Measurements from ENCODE around the gene ZNF892. TPM values are rescaled to one million over a fixed set of nuclear protein-coding genes. Genes with fewer than 3 reads are reported as not detected.
A peak's percentile ranks its signal among the peaks of the same experiment; 100 is the strongest.

Gene ZNF892
- total and polyA plus RNA-seq, 2 of the 13 experiments (the other 11 are each of a cell fraction or from before 2014, with no cell fraction given) = not detected

DNA sequence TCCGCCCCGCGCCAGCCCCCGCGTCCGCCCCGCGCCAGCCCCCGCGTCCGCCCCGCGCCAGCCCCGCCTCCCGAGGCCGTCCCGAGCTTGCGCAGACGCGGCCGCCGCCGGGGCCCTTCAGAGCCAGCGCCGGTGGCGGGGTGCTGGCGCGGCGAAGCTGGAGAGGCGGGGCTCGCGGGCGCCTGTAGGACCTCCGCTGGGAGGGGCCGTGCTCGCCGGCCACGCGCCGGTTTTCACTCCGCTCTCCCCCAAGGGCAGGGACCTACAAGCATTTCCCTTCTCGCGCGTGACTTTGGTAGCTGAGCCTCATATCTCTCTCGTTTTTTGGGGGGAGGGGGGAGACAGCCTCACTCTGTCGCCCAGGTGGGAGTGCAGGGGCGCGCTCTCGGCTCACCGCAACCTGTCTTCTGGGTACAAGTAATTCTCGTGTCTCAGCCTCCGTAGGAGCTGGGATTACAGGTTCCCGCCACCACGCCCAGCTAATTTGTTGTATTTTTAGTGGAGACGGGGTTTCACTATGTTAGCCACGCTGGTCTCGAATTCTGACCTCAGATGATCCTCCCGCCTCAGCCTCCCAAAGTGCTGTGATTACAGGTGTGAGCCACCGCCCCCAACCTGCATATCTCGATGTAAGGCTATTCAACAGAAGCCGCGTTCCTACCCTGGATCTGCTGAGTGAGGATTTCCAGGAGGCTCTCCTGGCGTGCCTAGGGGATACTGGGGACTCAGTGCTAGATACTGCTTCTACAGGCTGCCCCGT, 47.5 kb upstream of the ZNF892 start, which contains the start of gene ZNF514 (continued):
- TF ChIP-seq, protein P1, sequence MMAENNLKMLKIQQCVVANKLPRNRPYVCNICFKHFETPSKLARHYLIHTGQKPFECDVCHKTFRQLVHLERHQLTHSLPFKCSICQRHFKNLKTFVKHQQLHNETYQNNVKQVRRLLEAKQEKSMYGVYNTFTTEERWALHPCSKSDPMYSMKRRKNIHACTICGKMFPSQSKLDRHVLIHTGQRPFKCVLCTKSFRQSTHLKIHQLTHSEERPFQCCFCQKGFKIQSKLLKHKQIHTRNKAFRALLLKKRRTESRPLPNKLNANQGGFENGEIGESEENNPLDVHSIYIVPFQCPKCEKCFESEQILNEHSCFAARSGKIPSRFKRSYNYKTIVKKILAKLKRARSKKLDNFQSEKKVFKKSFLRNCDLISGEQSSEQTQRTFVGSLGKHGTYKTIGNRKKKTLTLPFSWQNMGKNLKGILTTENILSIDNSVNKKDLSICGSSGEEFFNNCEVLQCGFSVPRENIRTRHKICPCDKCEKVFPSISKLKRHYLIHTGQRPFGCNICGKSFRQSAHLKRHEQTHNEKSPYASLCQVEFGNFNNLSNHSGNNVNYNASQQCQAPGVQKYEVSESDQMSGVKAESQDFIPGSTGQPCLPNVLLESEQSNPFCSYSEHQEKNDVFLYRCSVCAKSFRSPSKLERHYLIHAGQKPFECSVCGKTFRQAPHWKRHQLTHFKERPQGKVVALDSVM (CRISPR knock-in tag; IDR thresholded peaks at IDR 0.05) = peak; percentile 93
- TF ChIP-seq MIER2 (CRISPR knock-in tag; IDR thresholded peaks at IDR 0.05) = no peak
- TF ChIP-seq, protein P2, sequence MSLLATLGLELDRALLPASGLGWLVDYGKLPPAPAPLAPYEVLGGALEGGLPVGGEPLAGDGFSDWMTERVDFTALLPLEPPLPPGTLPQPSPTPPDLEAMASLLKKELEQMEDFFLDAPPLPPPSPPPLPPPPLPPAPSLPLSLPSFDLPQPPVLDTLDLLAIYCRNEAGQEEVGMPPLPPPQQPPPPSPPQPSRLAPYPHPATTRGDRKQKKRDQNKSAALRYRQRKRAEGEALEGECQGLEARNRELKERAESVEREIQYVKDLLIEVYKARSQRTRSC (CRISPR knock-in tag; IDR thresholded peaks at IDR 0.05; ENCODE audit: low read depth) = no peak
- no peak for TF ChIP-seq ZNF207 (IDR thresholded peaks at IDR 0.05; ENCODE audit: borderline replicate concordance)
- TF ChIP-seq ZNF567 (CRISPR knock-in tag; IDR thresholded peaks at IDR 0.05; ENCODE audit: borderline replicate concordance) = no peak
- TF ChIP-seq, protein P3, sequence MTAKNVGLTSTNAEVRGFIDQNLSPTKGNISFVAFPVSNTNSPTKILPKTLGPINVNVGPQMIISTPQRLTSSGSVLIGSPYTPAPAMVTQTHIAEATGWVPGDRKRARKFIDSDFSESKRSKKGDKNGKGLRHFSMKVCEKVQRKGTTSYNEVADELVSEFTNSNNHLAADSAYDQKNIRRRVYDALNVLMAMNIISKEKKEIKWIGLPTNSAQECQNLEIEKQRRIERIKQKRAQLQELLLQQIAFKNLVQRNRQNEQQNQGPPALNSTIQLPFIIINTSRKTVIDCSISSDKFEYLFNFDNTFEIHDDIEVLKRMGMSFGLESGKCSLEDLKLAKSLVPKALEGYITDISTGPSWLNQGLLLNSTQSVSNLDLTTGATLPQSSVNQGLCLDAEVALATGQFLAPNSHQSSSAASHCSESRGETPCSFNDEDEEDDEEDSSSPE (CRISPR knock-in tag; IDR thresholded peaks at IDR 0.05) = peak; percentile 26; the same call in 1 of the 2 replicates
- TF ChIP-seq ADNP (CRISPR knock-in tag; IDR thresholded peaks at IDR 0.05) = no peak
- TF ChIP-seq, protein P4, sequence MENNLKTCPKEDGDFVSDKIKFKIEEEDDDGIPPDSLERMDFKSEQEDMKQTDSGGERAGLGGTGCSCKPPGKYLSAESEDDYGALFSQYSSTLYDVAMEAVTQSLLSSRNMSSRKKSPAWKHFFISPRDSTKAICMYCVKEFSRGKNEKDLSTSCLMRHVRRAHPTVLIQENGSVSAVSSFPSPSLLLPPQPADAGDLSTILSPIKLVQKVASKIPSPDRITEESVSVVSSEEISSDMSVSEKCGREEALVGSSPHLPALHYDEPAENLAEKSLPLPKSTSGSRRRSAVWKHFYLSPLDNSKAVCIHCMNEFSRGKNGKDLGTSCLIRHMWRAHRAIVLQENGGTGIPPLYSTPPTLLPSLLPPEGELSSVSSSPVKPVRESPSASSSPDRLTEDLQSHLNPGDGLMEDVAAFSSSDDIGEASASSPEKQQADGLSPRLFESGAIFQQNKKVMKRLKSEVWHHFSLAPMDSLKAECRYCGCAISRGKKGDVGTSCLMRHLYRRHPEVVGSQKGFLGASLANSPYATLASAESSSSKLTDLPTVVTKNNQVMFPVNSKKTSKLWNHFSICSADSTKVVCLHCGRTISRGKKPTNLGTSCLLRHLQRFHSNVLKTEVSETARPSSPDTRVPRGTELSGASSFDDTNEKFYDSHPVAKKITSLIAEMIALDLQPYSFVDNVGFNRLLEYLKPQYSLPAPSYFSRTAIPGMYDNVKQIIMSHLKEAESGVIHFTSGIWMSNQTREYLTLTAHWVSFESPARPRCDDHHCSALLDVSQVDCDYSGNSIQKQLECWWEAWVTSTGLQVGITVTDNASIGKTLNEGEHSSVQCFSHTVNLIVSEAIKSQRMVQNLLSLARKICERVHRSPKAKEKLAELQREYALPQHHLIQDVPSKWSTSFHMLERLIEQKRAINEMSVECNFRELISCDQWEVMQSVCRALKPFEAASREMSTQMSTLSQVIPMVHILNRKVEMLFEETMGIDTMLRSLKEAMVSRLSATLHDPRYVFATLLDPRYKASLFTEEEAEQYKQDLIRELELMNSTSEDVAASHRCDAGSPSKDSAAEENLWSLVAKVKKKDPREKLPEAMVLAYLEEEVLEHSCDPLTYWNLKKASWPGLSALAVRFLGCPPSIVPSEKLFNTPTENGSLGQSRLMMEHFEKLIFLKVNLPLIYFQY (CRISPR knock-in tag; IDR thresholded peaks at IDR 0.05; ENCODE audit: borderline replicate concordance) = no peak
- TF ChIP-seq TEAD3 (CRISPR knock-in tag; optimal IDR thresholded peaks at IDR 0.05; ENCODE audit: borderline replicate concordance) = no peak
- TF ChIP-seq KDM5B (CRISPR knock-in tag; IDR thresholded peaks at IDR 0.05; ENCODE audit: borderline replicate concordance) = no peak; the same call in 1 of the 2 replicates
- TF ChIP-seq TEAD2 (CRISPR knock-in tag; IDR thresholded peaks at IDR 0.05) = no peak
- TF ChIP-seq HOXA9 (CRISPR knock-in tag; IDR thresholded peaks at IDR 0.05; ENCODE audit: borderline replicate concordance) = 0 out of 2 replicates have a peak, but pooled peaks have one; percentile 40
- no peak for TF ChIP-seq RFX1 (IDR thresholded peaks at IDR 0.05)
- no peak for TF ChIP-seq SCMH1 (CRISPR knock-in tag; IDR thresholded peaks at IDR 0.05; ENCODE audit: borderline replicate concordance)
